Measurements from ENCODE around the gene PPP1R2.
"Not testable (repeated sequence)": the region's sequence is repeated elsewhere in the genome, so short reads cannot be mapped to it uniquely, and the experiment has no call there.

The PPP1R2 gene

DNA sequence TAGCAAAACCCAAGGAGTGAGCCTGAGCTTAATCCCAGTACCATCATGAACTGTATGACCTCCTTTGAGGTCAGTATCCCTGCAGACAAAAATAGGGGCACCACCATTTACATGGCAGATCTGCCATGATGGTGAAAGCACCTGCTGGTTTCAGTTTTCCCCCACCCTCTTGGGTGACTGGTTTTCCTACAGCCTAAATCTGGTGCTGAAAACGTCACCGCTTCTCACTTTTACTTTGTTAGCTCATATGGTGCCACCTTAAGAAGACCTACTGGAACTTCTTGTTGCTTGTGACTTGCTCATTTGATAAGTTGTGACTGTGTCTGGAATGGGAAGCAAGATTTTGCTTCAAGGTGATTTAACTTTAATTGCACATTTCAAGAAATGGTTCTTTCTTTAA is 5.1 kb downstream of the PPP1R2 start:
- DNase-seq (ENCODE audit: low spot score): no peak

DNA sequence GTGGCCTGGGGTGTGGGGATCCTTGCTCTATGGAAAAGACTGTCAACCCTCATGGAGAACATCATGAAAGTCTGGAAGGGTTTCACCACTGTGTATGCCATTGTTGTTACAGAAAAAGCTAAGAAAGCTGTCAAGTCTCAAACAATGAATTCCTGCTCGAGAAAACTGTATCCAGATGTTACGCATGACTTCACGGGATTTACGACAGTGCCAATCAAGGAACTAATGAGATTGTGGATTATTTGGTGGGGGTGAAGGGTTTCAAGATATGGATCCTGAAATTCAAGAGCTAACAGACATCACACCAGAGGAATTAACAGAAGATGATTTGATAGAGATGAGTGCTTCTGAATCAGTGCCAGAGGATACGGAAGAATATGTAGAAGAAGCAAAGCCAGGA is 7.8 kb downstream of the PPP1R2 start:
- DNase-seq (ENCODE audit: low spot score): no peak

DNA sequence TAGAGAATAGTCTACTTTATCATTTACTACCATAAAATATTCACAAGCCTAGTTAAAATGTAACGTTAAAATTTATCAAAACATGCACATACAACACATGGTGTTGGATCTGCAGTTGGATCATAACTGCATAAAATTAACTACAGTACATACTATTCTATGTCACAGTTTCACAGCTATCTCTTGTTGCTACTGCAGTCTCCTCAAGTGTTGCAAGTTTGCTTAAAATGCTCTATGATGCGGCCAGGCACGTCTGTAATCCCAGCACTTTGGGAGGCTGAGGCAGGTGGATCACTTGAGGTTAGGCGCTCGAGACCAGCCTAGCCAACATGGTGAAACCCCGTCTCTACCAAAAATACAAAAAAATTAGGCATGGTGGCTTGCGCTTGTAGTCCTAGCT is 10.3 kb downstream of the PPP1R2 start:
- DNase-seq (ENCODE audit: low spot score): no peak

DNA sequence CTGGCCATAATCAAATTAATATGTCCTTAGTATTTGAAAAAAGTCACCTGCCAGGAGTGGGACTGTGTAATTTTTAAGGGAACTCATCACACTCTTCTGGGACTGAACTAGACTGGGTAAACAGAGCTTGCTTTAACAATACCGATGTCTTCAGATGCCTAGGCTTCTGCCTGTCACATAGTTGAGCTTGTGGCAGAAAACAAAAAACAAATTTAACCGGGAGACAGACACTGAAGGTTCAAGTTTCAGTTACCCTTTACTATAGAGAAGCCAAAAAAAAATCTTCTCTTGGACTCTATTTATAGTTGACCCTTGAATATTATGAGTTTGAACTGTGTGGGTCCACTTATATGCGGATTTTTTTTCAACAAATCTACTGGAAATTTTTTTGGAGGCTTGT is 10.8 kb downstream of the PPP1R2 start:
- DNase-seq (ENCODE audit: low spot score): no peak

GRCh38 chr3:195531683-195532082 is 11.4 kb downstream of the PPP1R2 start:
- DNase-seq (ENCODE audit: low spot score): no peak

GRCh38 chr3:195526492-195526891 is 16.6 kb downstream of the PPP1R2 start:
- DNase-seq (ENCODE audit: low spot score): no peak

- DNase-seq (ENCODE audit: low spot score): no peak
Measured at GRCh38 chr3:195524171-195524896, 18.8 kb downstream of the PPP1R2 start.

DNA sequence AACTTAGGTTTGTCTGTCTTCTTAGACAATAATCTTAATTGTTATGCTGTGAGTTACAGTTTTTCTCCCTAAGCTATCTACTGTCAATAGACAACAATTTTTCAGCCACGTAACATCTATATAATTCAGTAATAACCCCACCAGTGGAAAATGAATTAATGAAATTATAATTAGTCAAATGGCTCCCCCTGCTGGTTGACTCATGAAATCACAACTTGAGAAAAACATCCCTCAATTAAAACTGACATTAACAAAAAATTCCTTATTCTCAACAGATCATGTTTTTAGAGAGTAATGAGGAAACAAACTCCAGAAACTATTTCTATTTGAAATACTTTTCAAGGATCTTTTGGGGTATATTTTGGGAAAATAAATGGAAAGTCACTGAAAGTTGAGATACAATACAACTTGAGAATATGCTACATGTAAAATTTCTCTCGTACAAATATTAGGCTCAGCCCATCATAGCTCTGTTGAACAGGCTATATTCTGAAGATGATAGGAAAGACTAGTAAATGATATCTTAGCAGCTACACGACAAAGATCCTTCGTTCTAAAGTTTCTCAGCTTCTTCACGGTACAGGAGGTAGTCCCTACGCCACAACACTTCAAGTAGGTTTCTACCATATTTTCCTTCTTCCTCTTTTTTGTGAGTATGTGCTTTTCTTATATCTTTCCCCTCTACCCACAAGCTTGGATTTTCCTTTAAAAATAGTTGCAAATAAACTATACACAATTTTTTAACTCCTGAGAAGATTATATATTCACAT is 20.7 kb downstream of the PPP1R2 start:
- peak; percentile 38 for DNase-seq (ENCODE audit: low spot score)

DNA sequence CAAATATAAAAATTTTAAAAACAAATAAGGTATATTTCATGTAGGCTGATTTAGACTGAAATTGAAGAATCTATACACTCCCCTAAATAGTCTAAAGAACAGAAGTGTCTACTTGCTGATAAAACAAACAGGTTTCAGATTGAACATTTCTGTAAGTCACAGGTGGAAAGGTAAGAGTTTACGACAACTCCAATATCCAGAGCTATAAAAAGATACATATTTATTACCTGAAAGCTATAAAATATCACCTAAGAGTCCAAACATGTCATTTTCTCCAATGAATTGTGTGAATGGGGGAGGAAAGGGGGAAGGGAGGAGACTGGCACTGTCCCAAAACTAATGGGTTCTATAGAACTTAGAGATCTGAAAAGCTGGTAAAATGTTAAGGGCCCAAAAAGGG is 26.1 kb downstream of the PPP1R2 start:
- DNase-seq (ENCODE audit: low spot score): no peak

- not testable (repeated sequence) for DNase-seq (ENCODE audit: low spot score)
Measured at GRCh38 chr3:195514610-195515235, 28.4 kb downstream of the PPP1R2 start.

- DNase-seq (ENCODE audit: low spot score): no peak
Measured at GRCh38 chr3:195512798-195513345, 30.3 kb downstream of the PPP1R2 start.

DNA sequence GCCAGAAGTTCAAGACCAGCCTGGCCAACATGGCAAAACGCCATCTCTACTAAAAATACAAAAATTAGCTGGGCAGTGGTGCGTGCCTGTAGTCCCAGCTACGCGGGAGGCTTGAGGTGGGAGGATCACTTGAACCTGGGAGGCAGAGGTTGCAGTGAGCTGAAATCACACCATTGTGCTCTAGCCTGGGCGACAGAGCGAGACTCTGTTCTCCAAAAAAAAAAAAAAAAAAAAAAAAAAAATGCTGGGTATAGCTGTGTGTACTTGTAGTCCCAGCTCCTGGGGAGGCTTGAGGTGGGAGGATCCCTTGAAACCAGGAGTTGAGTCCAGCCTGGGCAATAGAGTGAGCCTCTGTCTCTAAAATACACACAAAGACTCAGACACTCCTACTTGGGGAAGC is 32.0 kb downstream of the PPP1R2 start:
- DNase-seq (ENCODE audit: low spot score): no peak

GRCh38 chr3:195508185-195508584 is 34.9 kb downstream of the PPP1R2 start:
- DNase-seq (ENCODE audit: low spot score): peak; percentile 0

DNA sequence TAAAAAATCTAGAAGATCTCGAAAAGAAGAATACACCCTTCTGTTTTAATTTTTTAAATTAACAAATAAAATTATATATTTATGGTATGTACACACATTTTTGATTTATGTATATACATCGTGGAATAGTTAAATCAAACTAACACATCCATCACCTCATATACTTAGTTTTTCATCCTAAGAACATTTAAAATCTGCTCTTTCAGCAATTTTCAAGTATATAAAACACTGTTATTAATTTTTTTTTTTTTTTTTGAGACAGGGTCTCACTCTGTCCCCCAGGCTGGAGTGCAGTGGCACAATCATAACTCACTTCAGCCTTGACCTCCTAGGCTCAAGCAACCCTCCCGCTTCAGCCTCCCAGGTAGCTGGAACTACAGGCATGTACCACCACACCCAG is 67.5 kb downstream of the PPP1R2 start:
- DNase-seq (ENCODE audit: low spot score): peak; percentile 0

DNA sequence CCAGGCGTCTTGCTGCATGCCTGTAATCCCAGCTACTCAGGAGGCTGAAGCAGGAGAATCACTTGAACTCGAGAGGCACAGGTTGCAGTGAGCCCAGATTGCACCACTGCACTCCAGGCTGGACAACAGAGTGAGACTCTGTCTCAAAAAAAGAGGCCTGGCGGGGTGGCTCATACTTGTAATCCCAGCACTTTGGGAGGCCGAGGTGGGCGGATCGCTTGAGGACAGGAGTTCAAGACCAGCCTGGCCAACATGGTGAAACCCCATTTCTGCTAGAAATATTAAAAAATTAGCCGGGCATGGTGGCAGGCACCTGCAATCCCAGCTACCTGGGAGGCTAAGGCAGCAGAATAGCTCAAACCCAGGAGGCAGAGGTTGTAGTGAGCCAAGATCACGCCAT is 68.0 kb downstream of the PPP1R2 start:
- DNase-seq (ENCODE audit: low spot score): peak; percentile 0

DNA sequence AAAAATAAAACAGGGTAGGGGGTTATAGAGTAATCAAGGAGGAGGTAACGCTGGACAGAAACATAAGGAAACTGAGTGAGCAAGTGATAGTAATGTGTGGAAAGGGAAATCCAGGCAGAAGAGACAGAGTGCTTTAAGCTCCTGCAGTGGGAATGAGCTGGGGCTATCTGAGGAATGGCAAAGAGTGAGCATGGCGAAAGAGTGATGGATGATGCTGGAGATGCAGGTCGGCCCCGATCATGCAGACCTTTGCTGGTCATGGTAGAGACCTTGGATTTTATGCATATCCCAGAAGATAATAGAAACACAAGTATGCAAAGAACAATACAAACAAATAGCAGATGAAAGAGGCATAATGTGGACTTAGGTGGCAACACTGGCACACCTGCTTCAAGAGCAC is 74.3 kb downstream of the PPP1R2 start:
- DNase-seq (ENCODE audit: low spot score): no peak

- no peak for DNase-seq (ENCODE audit: low spot score)
Measured at GRCh38 chr3:195468391-195468776, 74.7 kb downstream of the PPP1R2 start.

GRCh38 chr3:195467641-195468390 is 75.3 kb downstream of the PPP1R2 start:
- peak; percentile 73 for DNase-seq (ENCODE audit: low spot score)

- DNase-seq (ENCODE audit: low spot score): no peak
Measured at GRCh38 chr3:195466251-195466650, 76.9 kb downstream of the PPP1R2 start.

All from kidney tubule cell (primary cell).